Effector CD8-positive, alpha-beta T cell (primary cell): ENCODE measurements around the gene SEC14L1.

ENCODE experiments used
- DNase-seq: peaks from one replicate; lab custom pipeline; 2025; lab: John Stamatoyannopoulos, UW

The SEC14L1 gene

GRCh38 chr17:77163001-77163400 is 22.2 kb downstream of the SEC14L1 start:
- no peak for DNase-seq

DNA sequence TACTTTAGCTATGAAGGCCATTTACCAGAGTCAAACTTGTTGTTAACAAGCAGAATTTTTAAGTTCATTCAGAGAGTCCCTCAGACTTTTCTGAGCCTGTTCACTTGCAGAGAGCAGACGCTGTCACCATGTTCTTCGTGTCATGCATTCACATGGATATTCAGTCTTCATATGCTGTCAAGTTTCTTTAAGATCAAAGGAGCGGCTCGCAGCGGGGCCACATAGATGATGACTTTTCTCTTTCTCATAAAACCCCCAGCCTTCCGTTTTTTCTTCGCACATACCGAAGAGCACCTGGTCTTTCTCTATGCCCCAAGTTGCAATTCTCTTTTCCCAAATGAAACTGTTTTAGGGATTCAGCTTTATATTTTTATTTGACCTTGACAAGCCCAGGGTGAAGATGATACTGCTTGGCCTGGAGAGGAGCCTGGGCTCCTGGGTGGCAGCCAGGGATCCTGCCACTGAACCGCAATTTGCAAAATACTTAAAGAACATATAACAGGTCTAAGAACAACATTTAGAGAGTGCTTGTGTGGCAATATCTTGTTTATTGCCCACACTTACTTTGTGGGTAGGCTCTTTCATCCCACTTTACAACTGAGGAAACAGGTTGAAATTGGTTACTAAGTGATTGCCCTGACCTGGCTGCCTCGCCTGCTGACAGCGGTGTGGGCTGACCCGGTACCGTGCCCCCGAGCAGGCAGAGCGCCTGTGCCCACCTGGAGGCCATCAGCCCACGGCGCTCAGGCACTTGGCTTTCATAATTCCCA is 22.9 kb downstream of the SEC14L1 start:
- DNase-seq = no peak

DNA sequence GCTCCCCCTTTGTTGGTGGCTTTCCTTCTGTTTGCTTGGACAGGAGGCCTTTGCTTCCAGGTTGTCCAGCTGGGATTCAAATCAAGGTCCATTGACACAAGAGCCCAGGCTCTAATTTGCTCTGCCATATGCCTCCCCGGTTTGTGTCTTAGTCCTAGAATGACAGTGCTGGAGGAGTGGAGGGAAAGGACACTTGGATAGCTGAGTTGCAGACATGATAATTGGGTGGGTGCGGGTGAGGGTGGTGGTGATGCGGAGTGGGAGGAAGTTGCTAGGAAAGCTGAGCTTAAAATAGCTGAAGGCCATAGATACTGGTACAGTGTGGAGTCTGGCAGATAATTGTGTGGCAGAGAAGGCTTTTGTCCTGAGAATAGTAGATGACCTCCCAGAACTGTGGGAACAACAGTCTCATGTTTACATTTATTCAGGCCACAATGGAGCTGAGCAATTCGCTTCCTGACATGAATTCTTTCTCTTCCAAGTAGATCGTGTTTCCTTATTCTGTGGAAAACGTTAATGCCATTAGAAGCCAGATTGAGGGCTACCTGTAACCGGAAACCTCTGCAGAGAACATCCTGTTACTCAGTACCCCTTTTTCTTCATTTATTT is 23.8 kb downstream of the SEC14L1 start:
- no peak for DNase-seq

GRCh38 chr17:77165577-77165976 is 24.8 kb downstream of the SEC14L1 start:
- no peak for DNase-seq

DNA sequence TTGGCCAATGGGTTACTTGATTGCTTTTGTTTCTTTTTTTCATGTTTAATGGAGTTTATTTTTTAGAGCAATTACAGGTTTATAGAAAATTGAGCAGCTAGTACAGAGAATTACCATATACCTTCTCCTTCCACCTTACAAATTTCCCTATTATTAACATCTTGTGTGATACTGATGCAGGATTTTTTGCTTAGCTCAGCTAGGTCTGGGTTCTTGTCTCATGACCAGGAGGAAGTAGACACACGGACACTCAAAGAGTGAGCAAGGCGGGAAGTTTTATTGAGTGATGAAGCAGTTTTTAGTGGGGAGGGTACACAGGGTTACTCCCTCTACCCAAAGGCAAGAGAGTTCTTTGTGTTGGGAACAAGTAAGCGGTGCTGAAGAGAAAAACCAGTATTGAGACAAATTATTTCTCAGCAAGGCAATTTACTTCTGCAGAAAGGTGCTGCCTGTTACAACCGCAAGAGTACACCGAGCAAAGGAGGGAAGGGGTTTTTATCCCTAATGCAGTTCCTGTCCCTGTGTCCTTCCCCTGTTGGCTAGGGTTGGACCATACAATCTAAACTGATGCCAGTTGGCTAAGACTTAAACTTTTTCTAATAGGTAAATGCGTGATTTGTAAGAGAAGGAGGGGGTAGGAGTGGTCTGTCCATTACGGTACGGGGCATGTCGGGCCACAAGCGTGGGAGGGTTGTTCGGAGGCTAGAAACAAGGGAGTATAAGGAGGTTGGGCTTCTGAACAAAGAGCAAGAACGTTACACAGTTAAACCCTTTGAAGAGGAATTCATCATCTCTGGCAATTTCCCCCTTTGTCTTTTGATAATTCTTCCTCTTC is 26.9 kb downstream of the SEC14L1 start:
- DNase-seq = no peak

- no peak for DNase-seq
These were observed 32.3 kb downstream of the SEC14L1 start for GRCh38 chr17:77173104-77173503.

GRCh38 chr17:77174928-77175661 is 34.3 kb downstream of the SEC14L1 start:
- DNase-seq = no peak

DNA sequence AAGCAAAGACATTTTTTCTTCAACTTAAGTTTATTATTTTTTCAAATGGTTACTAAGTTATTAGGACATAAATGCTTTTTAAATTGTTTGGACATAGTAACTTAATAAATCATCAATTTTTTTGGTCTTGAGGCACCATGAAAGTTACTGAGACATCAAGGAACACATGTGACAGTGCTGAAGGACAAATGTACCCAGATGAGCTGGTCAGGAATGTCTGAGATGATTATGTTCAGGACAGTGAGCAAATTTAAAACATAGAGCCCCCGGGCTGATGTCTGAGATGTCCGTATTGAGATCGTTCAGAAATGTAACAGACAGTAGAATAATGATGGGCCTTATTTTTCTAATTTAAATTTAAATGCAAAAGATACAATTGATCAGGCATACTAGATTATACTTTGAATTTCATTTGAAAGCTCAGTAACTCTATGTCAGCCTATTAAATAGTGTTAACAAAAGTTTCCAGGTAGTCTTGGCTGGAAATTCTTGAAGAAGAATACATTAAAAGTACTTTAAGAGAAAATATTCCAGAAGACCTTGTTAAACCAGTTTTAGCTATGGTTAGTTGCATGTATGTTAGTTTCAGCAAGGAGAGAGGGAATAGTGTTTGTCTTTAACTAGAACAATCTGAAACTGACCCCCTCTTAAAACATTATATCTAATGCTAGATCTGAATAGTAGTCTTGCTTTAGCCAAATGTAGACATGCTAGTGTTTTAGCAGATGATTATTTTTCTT is 36.4 kb downstream of the SEC14L1 start:
- no peak for DNase-seq

GRCh38 chr17:77178050-77178449 is 37.3 kb downstream of the SEC14L1 start:
- DNase-seq = no peak

GRCh38 chr17:77178563-77178962 is 37.8 kb downstream of the SEC14L1 start:
- no peak for DNase-seq

DNA sequence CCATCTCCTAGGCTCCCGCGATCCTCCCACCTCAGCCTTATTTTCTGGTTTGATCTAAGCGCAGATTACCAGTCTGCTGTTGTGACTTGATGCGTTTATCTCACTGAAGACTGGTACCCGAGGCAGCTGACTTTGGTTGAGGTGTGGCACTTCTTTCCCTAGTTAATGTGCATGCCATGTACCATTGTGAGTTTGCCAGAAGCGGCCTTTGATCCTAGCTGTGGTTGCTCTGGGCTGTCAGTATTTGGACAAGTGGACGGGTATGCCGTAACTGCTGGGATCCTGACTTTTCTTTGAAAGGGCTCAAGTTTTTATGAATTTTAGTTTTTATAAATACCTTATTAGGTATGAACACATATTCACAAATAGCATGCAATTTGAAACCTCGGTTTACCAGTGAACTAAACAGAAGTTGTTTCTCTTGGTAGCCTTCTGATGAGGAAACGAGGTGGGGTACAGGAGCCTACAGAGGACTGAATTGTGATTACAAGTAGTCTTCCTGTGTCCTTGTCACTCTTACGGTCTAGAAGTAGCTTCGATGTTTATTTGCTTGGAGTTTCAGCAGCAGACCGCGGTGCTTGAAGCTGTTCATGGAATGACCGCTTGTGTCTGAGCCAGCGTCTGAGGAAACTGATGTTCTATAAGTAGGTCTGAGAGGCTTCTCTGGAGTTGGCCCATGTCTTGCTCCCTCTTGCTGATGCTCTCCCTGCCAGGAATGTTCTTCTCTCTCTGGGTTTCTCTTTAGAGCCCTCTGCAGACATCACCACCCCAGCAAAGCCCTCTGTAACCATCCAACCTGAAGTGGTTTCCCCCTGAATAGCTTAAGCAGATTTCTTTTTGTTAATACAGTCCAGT is 40.0 kb downstream of the SEC14L1 start:
- no peak for DNase-seq

- no peak for DNase-seq
These were observed 41.7 kb downstream of the SEC14L1 start for GRCh38 chr17:77182205-77183172.

DNA sequence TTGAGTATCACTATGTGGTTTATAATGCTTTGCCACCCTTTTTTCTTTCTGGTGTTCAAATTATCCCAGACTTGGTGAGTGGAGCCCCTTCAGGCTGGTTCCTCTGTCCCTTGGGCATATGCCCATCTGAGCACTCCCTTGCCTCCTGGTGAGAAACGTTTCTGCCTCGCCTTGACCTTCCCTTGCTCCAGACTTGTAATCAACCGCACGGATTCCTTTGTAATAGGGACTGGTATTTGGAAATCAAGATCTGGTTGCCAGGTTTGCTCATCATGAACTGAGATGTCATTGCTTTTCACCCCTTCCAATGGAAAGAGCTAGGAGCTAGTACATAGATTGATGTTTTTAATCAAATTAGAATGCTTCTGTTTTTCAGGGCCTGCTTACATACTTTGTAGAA is 43.7 kb downstream of the SEC14L1 start:
- no peak for DNase-seq

- DNase-seq = no peak
These were observed 44.4 kb downstream of the SEC14L1 start for GRCh38 chr17:77185137-77185536.

- no peak for DNase-seq
These were observed 45.4 kb downstream of the SEC14L1 start for GRCh38 chr17:77186141-77186604.

- no peak for DNase-seq
These were observed 47.6 kb downstream of the SEC14L1 start for GRCh38 chr17:77188084-77189066.

DNA sequence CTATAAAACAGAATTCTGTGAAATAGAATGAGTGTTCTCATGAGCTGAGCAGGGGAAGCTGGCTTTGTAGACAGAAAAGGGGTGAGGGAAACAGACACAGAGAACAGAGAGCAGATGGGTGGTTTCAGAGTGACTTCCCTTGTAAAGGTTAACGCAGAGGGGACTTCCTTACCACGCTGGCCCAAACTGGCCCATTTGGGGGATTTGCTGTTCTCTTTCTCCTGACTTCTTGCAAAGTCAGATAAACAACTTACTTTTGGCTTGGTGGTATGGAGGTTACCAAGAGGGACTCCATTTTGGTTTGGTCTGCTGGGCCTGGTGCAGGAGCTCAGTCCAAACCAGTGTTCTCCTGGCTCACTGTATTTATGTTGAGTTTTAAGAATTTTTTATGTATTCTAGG is 48.4 kb downstream of the SEC14L1 start:
- DNase-seq = no peak

- DNase-seq = no peak
These were observed 49.8 kb downstream of the SEC14L1 start for GRCh38 chr17:77190576-77190975.
